Suppressor macrophage treated with lipopolysaccharide for 1 hour (primary cell): Measurements from ENCODE around the gene RASSF3.
"Not testable (repeated sequence)": the region's sequence is repeated elsewhere in the genome, so short reads cannot be mapped to it uniquely, and the experiment has no call there.

ENCODE experiments used
- DNase-seq, 3 donors: peaks; one replicate each; pipeline ENCODE4 v3.0.0-alpha.2; 2020 to 2022

Gene RASSF3

DNA sequence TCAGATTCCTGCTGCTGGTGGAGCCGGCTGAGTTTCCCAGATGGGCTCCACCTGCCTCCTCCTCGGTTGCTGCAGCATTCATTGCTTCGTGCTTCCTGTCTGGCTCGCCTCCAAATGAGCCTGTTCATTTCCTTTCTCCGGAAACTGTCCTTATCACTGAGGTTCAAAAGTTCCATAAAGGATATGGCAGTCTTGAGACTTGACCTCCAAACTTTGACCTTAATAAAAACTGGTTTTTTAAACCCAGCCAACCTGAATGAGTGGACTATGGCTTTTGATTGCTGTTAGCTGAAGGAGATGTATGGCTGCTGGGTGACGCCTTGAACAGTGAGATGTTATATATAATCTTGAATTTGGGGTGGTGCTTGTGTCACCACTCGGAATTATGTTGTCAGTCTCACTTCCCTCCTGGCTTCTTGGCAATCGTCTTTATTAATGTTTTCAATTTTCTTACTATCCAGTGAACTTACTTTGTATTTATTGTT lies 62.7 kb downstream of the RASSF3 start:
- DNase-seq = peak in 2 of 3 donors; percentile 37 to 38

DNA sequence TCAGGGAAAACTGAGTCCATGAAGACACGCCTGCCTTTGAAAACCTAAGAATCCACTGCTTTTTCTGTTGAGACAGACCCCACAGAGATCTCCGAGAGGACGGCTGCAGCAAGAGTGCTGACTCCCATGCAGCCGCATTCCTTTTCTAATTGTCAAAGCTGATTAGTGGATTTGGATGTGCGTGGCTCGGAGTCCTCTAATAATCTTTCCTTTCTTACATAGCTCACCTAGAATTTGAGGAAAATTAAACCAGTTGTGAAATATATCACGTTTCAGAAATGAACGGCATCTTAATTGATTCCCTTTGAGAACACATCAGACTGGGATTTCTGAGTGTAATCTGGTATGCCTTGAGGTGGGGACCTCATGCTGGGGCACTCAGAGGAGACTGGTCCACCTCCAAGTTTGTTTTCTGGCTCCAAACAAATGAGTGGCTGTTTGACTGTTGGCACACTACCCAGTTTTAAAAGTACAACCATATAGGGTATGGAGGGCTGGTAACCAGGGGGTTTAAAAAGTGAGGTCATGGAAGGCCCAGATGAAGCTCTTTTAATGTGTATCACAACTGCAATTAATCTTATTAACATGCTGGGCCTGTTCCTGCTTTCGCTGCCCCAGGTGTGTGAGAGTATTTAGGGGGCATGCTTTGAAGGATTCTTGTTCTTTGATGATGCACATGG lies 63.3 kb downstream of the RASSF3 start:
- no peak for DNase-seq

DNA sequence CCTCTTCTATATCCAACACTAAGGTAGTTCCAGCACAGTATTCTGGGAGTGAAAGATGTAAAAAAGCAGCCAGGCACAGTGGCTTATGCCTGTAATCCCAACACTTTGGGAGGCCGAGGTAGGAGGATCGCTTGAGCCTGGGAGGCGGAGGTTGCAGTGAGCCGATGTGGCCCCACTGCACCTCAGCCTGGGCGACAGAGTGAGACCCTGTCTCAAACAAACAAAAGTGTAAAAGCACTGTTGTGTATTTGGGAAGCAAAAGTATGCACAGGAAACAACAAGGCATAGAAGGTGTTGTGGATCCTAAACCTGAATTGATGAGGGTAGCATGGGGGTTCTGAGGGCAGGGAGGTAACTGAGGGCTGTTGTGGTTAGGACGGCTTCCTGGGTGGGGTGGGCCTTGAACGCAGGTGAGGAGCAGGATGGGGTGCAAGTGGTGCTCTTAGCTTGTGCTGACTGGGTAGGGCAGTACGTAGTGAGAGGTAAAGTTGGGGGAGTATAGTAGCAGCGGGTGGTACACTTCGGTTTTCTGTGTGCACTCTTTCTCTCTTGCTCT lies 64.2 kb downstream of the RASSF3 start:
- no peak for DNase-seq

DNA sequence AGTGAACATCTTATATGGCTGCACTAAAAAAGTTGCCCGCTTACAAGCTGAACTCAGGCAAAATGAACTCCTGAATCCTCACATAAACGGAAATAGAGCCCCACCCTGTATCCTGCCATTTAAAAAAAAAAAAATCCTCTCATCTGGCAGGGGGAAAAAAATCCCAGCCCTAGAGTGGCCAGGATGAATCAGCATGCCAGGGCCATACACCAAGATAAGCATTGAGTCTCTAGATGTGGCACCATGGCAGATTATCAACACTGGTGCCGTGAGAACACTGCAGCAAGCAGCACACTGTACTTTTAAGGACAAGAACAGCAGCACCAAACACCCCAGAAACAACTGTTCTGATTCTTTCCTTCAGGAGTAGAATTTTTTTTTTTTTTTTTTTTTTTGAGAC lies 65.5 kb downstream of the RASSF3 start:
- peak in 2 of 3 donors; percentile 25 to 33 for DNase-seq

DNA sequence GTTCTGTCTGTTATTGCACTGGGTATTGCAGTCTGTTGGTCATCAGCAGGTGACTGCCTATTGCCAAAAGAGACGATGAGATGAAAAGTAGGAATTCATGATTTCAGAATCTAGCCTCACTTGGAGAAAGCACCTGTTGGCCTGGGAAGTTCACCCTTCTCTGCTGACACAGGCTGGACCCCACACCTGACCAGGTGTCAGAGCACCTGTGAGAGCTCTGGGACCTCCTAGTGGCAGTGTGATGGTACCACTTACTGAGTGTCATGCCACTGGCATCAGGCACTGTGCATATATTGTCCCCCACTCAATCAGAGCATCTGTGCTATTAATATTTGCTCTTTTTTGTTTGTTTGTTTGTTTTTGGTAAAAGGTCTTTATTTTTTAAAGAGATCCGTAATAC lies 68.0 kb downstream of the RASSF3 start:
- no peak for DNase-seq

DNA sequence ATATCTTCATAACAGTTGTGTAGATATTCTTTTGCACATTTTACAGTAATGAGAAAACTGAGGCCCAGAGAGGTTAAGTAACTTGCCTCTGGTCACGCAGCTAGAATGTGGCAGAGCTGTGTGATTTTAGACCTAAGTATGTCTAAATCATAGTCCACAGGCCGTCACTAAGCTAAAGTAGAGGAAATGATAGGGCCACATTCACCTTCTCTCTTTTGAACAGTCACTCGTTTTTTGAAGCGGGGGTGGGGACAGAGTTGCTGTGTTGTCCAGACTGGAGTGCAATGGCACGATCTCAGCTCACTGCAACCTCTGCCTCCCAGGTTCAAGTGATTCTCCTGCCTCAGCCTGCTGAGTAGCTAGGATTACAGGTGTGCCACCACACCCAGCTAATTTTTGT lies 68.5 kb downstream of the RASSF3 start:
- DNase-seq = no peak

DNA sequence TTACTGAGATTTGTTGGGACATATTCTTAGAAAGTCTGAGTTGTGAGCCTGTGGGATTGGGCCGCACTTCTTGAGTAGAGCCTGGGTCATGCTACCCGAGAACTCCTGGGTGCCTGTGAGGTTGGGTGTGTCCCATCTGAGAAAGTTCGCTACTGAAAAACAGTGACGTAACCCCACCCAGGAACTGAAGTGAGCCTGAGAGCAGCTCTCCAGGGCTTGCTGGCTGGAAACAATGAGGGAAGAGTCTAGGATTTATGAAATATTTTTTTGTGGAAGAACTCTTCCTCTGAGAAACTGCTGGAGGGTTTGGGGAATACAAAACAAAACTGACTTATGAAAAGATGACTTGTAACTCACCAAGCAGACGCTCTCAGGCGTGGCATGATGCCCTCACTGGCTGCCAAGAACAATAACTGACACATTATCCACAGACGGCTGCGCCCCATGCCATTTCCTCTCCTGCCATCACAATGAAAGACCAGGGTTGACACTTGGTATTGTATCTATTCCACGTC lies 69.2 kb downstream of the RASSF3 start:
- peak in 2 of 3 donors; percentile 44 to 52 for DNase-seq

DNA sequence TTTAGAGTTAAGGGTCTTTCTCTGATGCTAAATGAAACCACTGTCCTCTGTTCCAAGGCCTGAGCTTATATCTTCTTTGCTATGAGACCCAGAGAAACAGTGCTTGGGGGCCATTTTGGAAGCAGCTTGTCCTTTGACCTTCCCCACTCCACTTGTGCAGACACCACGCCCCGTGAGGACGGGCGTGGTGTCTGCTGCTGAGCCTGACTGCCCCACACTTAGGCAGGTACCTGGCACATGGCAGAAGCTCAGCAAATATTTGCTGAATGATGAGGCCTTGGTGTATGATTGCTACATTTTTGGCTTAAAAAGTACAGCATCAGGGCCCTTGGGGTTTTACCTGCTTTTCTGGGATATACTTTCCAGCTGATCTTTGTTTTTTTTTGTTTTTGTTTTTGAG lies 69.9 kb downstream of the RASSF3 start:
- no peak for DNase-seq

DNA sequence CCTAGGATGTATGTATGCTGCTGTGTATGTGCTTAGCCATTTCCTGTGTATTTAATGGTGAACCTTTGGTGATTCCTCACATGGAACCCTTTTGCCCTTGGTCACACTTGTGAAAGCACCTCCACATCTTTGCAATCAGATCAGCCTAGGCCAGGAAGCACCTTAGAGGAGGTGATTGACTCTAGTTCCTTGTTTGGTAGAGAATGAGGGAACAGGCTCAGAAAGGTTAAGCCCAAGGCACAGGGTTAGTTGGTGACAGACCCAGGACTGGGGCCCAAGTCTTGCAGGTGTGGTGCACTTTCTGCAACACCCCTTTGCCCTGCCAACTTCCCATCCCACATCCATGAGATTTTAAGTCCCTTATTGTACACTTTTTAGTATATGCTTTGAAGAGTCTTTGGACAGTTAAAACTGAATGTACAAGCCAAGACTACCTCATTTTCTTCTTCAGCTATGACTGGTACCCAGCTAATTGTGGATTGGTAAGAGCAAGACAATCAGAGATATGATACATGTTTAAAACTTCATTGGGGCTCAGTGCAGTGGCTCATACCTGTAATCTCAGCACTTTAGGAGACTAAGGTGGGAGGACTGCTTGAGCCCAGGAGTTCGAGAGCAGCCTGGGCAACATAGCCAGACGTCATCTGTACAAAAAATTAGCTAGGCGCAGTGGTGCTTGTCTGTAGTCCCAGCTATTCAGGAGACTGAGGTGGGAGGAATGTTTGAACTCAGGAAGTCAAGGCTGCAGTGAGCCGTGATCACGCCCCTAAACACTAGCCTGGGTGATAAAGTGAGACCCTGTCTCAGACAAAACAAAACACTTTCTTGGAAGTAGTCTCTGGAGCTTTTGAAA lies 71.1 kb downstream of the RASSF3 start:
- no peak for DNase-seq

DNA sequence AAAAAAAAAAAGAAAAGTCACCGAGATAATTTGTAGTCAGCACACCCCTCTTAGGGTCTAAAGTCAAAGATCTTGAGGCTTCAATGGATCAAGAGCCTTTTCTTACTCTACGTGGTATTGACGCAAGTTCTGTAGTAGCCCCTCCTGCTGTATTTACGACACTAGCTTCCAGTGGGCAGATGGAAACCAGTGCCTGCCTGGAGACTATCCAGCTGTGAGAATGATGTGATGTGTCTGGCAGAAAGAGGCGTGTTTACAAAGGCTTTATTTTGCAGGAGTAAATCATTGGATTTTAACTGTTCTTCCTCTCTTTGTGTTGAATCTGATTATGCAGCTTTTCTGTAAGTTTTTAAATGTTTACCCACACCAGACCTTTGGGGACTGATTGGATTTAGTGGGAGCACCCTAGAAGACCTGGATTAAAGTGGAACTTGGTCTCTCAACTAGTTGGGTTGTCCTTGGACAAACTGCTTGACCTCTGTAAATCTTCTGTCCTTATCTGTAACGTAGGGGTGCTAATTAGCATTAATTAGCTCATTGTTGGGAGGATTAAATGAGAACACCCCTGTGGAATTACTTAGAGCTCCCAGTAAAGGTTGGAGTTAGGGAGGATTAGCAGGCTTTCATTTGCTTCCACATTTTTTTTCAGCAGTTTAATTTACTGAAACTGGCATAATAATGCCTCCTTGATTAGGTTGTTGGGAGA lies 72.4 kb downstream of the RASSF3 start:
- peak in 1 of 3 donors; percentile 67 for DNase-seq

DNA sequence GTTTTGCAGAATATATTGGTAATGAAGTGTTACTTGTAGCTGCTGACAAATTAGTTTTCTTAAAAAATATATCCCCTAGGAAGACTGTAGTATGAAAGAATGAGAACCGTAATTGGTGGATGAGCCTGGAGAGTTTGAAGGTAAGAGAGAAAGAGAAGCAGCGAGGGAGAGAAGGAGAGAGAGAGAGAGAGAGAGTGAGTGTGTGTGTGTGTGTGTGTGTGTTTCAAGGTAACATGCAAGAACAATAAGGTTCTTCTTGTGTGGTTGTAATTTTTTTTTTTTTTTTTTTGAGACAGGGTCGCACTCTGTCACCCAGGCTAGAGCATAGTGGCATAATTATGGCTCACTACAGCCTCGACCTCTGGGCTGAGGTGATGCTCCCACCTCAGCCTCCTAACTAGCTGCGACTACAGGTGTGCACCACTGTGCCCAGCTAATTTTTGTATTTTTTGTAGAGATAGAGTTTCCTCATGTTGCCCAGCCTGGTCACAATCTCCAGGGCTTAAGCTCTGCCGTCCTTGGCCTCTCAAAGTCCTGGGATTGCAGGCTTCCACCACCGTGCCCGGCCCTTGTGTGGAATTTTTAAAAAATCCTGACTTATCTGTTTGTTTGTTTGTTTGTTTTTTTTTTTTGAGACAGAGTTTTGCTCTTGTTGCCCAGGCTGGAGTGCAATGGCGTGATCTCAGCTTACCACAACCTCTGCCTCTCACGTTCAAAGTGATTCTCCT lies 73.7 kb downstream of the RASSF3 start:
- DNase-seq = no peak

DNA sequence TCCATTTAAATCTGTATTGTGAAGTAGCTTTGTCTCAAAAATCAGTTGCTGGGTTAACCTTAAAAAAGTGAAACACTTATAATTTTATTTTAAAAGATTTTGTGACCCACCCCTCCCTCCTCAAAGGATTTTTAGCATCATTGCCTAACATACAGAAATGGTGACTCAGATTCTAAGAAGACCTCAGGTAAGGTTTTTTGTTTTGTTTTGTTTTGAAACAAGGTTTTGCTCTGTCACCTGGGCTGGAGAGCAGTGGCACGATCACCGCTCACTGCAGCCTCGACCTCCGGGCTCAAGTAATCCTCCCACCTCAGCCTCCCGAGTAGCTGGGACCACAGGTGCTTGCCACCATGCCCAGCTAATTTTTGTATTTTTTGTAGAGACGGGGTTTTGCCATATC lies 74.8 kb downstream of the RASSF3 start:
- DNase-seq = no peak

DNA sequence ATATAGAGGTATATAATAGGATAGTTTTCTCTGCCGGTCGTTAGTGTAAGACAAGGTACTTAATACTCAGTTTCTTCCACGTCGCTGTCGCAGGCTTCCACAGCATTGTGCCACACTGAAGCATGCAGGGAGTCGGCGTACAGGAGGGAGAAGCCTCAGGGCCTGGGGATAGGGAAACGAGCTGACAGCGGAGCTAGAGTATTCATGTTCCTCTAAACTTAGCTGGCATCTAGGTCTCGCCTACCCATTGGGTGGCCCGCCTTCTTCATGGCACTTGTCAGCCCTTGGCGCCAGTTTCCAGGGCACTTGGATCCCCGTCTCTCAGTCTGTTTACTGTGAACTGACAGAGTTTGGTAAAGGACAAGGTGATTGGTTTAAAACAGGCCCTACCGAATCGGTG lies 75.3 kb downstream of the RASSF3 start:
- no peak for DNase-seq

DNA sequence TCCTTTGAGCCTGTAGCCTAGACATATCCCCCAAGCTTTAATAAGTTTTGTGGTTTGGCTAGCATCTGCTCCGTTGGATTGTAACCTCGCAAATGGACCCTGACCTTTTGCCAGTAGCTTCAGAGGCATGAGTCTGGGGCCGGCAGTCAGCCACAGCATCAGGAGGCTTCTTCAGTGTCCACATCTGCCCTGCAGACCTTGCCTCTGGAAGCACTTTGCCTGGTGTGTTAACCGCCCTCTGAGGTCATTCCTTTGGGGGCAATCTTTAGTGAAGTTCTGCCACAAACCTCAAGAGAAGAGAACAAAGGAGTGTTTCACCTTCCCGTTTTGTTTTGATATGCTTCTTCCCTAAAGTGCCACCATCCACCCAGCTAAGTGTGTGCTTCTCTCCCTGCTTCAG lies 77.5 kb downstream of the RASSF3 start:
- DNase-seq = no peak

DNA sequence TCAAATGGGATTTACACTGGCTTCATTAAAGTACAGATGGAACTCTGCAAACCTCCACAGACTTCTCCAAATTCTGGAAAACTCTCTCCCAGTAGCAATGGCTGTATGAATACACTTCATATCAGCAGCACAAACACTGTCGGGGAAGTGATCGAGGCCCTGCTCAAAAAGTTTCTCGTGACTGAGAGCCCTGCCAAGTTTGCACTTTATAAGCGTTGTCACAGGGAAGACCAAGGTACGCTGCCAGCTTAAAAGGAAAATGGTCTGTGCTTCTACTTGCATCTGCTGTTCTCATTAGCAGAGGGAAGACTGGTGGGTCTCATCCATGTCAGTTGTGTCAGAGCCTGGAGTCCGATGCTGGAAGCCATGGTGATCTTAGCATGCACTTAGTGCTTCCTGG lies 77.9 kb downstream of the RASSF3 start:
- no peak for DNase-seq

DNA sequence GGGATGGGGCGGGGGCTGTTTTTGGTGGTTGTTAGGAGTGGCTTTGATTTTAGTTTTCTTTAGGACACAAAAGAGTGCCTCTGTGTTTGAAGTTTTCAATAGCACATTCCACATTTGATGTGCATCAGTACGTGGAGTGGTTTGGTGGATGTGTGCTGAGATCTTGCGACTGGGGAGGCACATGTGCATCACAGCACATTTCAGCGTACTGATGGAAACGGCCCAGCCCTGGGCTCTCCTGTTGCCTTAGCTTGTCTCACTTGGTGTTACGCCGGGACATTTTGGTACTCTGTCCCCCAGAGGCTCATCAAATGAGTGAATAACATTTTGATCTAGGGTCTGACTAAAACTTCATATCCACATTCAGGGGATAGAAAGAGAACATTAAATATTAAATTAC lies 78.4 kb downstream of the RASSF3 start:
- no peak for DNase-seq

DNA sequence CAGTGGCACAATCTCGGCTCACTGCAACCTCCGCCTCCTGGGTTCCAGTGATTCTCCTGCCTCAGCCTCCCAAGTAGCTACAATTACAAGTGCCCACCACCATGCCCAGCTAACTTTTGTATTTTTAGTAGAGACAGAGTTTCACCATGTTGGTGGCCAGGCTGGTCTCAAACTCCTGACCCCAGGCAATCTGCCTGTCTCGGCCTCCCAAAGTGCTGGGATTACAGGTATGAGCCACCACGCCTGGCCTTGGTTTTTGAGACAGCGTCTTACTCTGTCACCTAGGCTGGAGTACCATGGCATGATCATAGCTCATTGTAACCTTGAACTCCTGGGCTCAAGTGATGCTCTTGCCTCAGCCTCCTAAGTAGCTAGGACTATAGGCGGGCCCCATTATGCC lies 79.9 kb downstream of the RASSF3 start:
- not testable (repeated sequence) for DNase-seq

DNA sequence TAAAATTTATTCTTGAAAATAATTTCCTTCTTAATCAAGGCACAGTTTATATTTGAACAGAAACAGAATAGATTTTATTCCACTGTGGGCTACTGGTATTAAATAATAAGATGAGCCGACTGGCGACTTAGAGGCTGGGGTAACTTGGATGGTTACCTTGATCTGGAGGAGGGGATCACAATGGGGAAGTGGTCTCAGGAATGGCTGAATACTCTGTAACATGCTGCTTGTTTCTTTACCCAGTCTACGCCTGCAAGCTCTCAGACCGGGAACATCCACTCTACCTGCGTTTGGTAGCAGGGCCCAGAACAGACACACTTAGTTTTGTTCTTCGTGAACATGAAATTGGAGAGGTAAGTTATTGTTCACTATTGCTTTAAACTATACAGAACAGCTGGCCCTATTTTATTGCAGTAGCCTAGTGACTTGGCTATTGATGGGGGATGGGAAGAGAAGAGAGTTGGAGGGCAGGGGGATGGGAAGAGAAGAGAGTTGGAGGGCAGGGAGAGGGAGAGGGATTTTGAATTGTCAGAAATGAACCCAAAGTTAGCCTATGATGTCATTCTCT lies 81.0 kb downstream of the RASSF3 start:
- DNase-seq = no peak

DNA sequence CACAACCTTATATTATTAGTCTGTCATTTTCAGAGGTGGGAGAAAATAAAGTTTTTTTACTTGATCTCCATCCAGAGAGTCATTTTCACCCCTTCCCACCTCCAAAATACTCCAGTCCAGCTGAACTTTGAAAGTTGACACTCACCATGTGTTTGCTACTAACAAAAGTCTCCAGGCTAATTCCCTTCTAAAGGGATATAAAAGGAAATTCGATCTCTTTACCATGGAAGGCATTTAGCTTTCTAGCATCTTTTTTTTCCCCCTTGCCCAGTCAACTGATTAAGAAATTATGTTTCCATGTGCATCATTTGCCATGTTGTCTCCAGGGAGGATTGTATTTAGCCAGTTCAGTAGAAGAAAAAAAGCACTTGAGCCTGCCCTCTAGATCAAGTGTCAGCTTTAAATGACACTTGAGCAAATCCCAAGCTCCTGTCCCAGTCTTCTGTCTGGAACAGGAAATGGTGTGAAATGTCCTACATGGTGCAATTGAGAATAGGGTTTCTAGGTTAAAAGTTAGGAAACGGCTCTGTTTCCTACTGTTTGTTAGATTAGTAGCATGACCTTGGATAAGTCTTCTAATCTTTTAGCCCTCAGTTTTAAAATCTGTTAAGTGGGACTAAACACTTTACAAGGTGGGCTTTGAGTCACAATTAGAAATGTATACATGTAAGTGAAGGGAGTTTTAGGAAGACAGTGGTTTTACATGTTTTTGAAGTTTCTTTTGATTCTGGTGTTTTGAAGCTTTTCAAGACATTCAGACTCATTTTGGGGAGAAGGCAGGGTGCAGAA lies 81.7 kb downstream of the RASSF3 start:
- DNase-seq = no peak

DNA sequence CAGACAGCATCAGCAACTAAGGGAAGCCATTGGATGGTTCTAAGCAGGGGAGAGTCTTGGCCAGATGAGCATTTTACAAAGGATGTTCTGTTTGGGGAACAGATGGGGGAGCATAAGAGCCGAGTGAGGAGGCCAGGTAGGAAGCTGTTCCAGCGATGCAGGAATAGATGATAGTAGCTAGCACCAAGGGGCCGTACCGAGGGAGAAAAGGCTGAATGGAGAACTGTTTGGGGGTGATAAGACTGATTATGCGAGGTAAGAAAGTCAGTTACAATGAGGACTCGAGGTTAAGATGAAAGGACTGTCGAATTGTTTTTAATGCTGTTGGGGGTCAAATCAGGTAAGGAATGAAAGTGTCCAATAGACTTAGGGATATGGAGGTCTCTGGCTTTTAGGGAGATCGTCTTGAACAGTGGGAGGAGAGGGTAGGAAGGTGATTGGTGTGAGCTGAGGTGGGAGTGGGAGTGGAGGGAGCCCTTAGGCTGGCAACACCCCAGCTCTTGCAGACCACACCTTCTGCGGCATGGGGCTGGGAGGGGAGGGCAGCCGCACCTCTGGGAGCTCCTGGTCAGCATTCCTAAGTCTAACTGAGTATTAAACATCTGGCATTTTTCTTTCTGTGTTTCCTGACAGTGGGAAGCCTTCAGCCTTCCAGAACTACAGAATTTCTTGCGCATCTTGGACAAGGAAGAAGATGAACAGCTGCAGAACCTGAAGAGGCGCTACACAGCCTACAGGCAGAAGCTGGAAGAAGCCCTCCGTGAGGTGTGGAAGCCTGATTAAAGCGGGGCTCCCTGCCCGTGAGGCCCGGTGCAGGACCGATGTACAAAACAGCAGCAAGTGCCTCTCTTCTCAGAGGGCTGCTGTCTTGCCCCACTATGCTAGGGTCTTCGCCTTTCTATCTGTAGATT lies 84.1 kb downstream of the RASSF3 start:
- no peak for DNase-seq
